ENCODE measurements around the gene TBC1D17. TPM values are rescaled to one million over a fixed set of nuclear protein-coding genes. Genes with fewer than 3 reads are reported as not detected.

The TBC1D17 gene
- total RNA-seq, 2 donors from 2014 or later = 40.7 to 47.3 TPM

GRCh38 chr19:49856574-49857021 lies 20.9 kb upstream of the TBC1D17 start:
- Mint-ChIP-seq H3K36me3 (ENCODE audit: low read depth) (peaks cover 41% of the 10 kb centered on the region), H3K27ac (no peak overlapping the region), H3K4me3 (no peak overlapping the region)

GRCh38 chr19:49857061-49857837 lies 20.3 kb upstream of the TBC1D17 start:
- DNase-seq = peak; percentile 68

More at GRCh38 chr19:49856574-49857021, 20.9 kb upstream of the TBC1D17 start:
- peaks cover 50% of the 10 kb centered on the region for H3K36me3 ChIP-seq (ENCODE audit: control insufficient read depth, insufficient read depth, low read length)
- TF ChIP-seq, protein P1, sequence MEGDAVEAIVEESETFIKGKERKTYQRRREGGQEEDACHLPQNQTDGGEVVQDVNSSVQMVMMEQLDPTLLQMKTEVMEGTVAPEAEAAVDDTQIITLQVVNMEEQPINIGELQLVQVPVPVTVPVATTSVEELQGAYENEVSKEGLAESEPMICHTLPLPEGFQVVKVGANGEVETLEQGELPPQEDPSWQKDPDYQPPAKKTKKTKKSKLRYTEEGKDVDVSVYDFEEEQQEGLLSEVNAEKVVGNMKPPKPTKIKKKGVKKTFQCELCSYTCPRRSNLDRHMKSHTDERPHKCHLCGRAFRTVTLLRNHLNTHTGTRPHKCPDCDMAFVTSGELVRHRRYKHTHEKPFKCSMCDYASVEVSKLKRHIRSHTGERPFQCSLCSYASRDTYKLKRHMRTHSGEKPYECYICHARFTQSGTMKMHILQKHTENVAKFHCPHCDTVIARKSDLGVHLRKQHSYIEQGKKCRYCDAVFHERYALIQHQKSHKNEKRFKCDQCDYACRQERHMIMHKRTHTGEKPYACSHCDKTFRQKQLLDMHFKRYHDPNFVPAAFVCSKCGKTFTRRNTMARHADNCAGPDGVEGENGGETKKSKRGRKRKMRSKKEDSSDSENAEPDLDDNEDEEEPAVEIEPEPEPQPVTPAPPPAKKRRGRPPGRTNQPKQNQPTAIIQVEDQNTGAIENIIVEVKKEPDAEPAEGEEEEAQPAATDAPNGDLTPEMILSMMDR (conservative IDR thresholded peaks at IDR 0.05) = no peak
- no peaks in the 10 kb centered on the region for H3K27me3 Mint-ChIP-seq (ENCODE audit: insufficient read depth)
- peak; percentile 51 for DNase-seq
- H3K9ac ChIP-seq (ENCODE audit: extremely low read depth, low read length, poor library complexity, severe bottlenecking) = no peak overlapping the region
- no peak overlapping the region for H3K4me3 ChIP-seq (ENCODE audit: low read length)
- H3K27me3 ChIP-seq (ENCODE audit: control insufficient read depth, insufficient read depth, low read length, poor library complexity, severe bottlenecking) = no peaks in the 10 kb centered on the region
- no peaks in the 10 kb centered on the region for H3K9me3 Mint-ChIP-seq
- no peak overlapping the region for H3K27ac ChIP-seq (ENCODE audit: low read depth, low read length)
- peaks cover 5% of the 10 kb centered on the region for H3K4me1 ChIP-seq (ENCODE audit: control insufficient read depth, insufficient read depth, low read length)
- peaks cover 15% of the 10 kb centered on the region for H3K4me1 Mint-ChIP-seq
- 95 to 97% methylated on average over 10 to 18 of the region's 18 CpGs for WGBS, 2 experiments (ENCODE audit: insufficient coverage in 1 of 2, insufficient read length in 1 of 2)
- no peaks in the 10 kb centered on the region for H3K9me3 ChIP-seq (ENCODE audit: control insufficient read depth, low read length)

DNA sequence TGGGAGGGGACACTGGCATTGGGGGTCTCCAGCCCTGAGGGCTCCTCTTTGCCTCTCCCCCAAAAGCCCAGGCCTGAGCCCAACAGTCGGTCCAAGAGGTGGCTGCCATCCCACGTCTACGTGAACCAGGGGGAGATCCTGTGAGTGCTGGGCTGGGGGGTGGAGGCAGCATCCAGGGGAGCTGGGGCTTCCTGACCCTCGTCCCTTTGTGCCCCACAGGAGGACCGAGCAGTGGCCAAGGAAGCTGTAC lies 19.7 kb upstream of the TBC1D17 start:
- H3K4me1 Mint-ChIP-seq = peaks cover 7% of the 10 kb centered on the region
- DNase-seq = peak; percentile 60
- peaks cover 38% of the 10 kb centered on the region for H3K36me3 Mint-ChIP-seq (ENCODE audit: low read depth)
- no peaks in the 10 kb centered on the region for H3K27me3 Mint-ChIP-seq (ENCODE audit: insufficient read depth)
- Histone ChIP-seq H3K4me1 (ENCODE audit: control insufficient read depth, insufficient read depth, low read length) (peaks cover 2% of the 10 kb centered on the region), H3K9me3 (ENCODE audit: control insufficient read depth, low read length) (no peaks in the 10 kb centered on the region), H3K36me3 (ENCODE audit: control insufficient read depth, insufficient read depth, low read length) (peaks cover 54% of the 10 kb centered on the region), H3K27me3 (ENCODE audit: control insufficient read depth, insufficient read depth, low read length, poor library complexity, severe bottlenecking) (no peaks in the 10 kb centered on the region), H3K27ac (ENCODE audit: low read depth, low read length) (peak overlapping the region; percentile 51), H3K9ac (ENCODE audit: extremely low read depth, low read length, poor library complexity, severe bottlenecking) (no peak overlapping the region), H3K4me3 (ENCODE audit: low read length) (no peak overlapping the region)
- no peaks in the 10 kb centered on the region for H3K9me3 Mint-ChIP-seq
- 87 to 94% methylated on average over 3 to 5 of the region's 5 CpGs for WGBS, 2 experiments (ENCODE audit: insufficient coverage in 1 of 2, insufficient read length in 1 of 2)
- no peak overlapping the region for H3K27ac Mint-ChIP-seq
- H3K4me3 Mint-ChIP-seq = no peak overlapping the region
- TF ChIP-seq, protein P1 (conservative IDR thresholded peaks at IDR 0.05) = no peak

More at GRCh38 chr19:49857061-49857837, 20.3 kb upstream of the TBC1D17 start:
- no peak overlapping the region for H3K4me3 ChIP-seq (ENCODE audit: low read length)
- peak overlapping the region; percentile 51 for H3K27ac ChIP-seq (ENCODE audit: low read depth, low read length)
- H3K27me3 ChIP-seq (ENCODE audit: control insufficient read depth, insufficient read depth, low read length, poor library complexity, severe bottlenecking) = no peaks in the 10 kb centered on the region
- no peak overlapping the region for H3K9ac ChIP-seq (ENCODE audit: extremely low read depth, low read length, poor library complexity, severe bottlenecking)
- peaks cover 41% of the 10 kb centered on the region for H3K36me3 Mint-ChIP-seq (ENCODE audit: low read depth)
- H3K9me3 Mint-ChIP-seq = no peaks in the 10 kb centered on the region
- H3K27ac Mint-ChIP-seq = no peak overlapping the region
- peaks cover 54% of the 10 kb centered on the region for H3K36me3 ChIP-seq (ENCODE audit: control insufficient read depth, insufficient read depth, low read length)
- TF ChIP-seq, protein P1 (conservative IDR thresholded peaks at IDR 0.05) = no peak
- H3K9me3 ChIP-seq (ENCODE audit: control insufficient read depth, low read length) = no peaks in the 10 kb centered on the region
- H3K4me3 Mint-ChIP-seq = no peak overlapping the region
- no peaks in the 10 kb centered on the region for H3K27me3 Mint-ChIP-seq (ENCODE audit: insufficient read depth)
- 87 to 96% methylated on average over 13 to 26 of the region's 26 CpGs for WGBS, 2 experiments (ENCODE audit: insufficient coverage in 1 of 2, insufficient read length in 1 of 2)
- H3K4me1 Mint-ChIP-seq = peaks cover 12% of the 10 kb centered on the region
- H3K4me1 ChIP-seq (ENCODE audit: control insufficient read depth, insufficient read depth, low read length) = peaks cover 5% of the 10 kb centered on the region
